Vagina (tissue), 2 donors: ENCODE measurements around the gene TMEM266. TPM values are rescaled to one million over a fixed set of nuclear protein-coding genes. Genes with fewer than 3 reads are reported as not detected.

Source experiments
- DNase-seq, 2 donors: peaks; one replicate each; pipeline ENCODE4 v3.0.0-alpha.2; 2017; ENCODE audit errors: extremely low spot score in 2 of 2
- H3K27ac ChIP-seq: fragments of 200-600 bp; sonication (generic); one replicate; pipeline ENCODE4 v1.5.1; 2019
- H3K27me3 ChIP-seq: fragments of 200-600 bp; sonication (generic); one replicate; pipeline ENCODE4 v1.5.1; 2019
- H3K36me3 ChIP-seq, 2 donors: fragments of 200-600 bp; sonication (generic); one replicate each; pipeline ENCODE4 v1.5.1; 2017 to 2019
- H3K4me1 ChIP-seq: fragments of 200-600 bp; sonication (generic); one replicate; pipeline ENCODE4 v1.5.1; 2019
- H3K4me3 ChIP-seq, 2 donors: fragments of 200-600 bp; sonication (generic); 1 replicate in 1 of 2; 2 replicates in 1 of 2; pipeline ENCODE4 v1.5.1; 2016 to 2019
- H3K9me3 ChIP-seq: fragments of 200-600 bp; sonication (generic); one replicate; pipeline ENCODE4 v1.5.1; 2019
- POLR2A ChIP-seq, 2 donors: fragments of 450-650 bp; IDR thresholded peaks; one replicate each; pipeline ENCODE4 v1.6.1; 2017; ENCODE audit warnings: antibody characterized with exemption in 2 of 2, mild to moderate bottlenecking in 2 of 2, moderate library complexity in 2 of 2
- POLR2AphosphoS5 ChIP-seq, 2 donors: sonication (generic); formaldehyde crosslinking; IDR thresholded peaks; one replicate each; pipeline ENCODE4 v1.9.0; 2017; ENCODE audit warnings: antibody characterized with exemption in 2 of 2, mild to moderate bottlenecking in 2 of 2, low read depth in 1 of 2; ENCODE audit not compliant: insufficient read depth in 1 of 2
- intact Hi-C: fragments of 100-400 bp; cut with DNase I; formaldehyde crosslinking; loops from one replicate; pipeline ENCODE4 v1.15.1; 2023
- total RNA-seq: library from RNA; depleted of rRNA; stranded (reverse); fragments of >200 nt; gene quantifications from one replicate; pipeline ENCODE4 v1.2.3, GENCODE V29; 2016
- TF ChIP-seq, protein P1 (sequence below), 3 experiments: fragments of 450-650 bp in 2 of 3; fragments of 200-600 bp in 1 of 3; sonication (generic) in 1 of 3; IDR thresholded peaks; one replicate each; pipeline ENCODE4 v1.5.1; 2017 to 2019; ENCODE audit warnings: antibody characterized with exemption in 3 of 3, mild to moderate bottlenecking in 2 of 3, moderate library complexity in 2 of 3

The TMEM266 gene
- total RNA-seq, 1 donor from 2014 or later = not detected

DNA sequence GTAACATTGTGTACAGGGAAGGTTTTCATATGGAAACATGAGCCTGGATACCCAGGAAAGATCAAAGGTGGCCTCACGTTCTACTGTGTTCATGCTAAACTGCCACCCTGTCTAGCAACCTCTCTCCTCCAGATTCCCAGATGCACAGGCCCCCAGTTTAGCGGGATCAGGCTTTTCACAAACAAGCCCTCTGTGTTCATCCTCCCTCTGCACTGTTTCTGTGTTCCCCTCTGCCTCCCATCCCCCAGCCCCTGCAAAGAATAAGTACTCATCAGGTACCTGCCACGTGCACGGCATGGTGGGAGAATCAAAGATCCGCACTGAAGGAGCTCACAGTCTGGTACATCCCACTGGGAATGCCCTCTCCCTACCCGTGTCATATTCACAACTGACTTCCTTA, 46.1 kb downstream of the TMEM266 start:
- Histone ChIP-seq H3K27me3 (no peaks in the 10 kb centered on the region), H3K27ac (no peak overlapping the region), H3K36me3 (no peaks in the 10 kb centered on the region), H3K4me3 (no peak overlapping the region), H3K4me1 (no peaks in the 10 kb centered on the region), H3K9me3 (no peaks in the 10 kb centered on the region)
- DNase-seq = no peak
- no peak for TF ChIP-seq POLR2AphosphoS5 (IDR thresholded peaks at IDR 0.05; ENCODE audit: insufficient read depth in 1 of 2, low read depth in 1 of 2)
- TF ChIP-seq, protein P1, sequence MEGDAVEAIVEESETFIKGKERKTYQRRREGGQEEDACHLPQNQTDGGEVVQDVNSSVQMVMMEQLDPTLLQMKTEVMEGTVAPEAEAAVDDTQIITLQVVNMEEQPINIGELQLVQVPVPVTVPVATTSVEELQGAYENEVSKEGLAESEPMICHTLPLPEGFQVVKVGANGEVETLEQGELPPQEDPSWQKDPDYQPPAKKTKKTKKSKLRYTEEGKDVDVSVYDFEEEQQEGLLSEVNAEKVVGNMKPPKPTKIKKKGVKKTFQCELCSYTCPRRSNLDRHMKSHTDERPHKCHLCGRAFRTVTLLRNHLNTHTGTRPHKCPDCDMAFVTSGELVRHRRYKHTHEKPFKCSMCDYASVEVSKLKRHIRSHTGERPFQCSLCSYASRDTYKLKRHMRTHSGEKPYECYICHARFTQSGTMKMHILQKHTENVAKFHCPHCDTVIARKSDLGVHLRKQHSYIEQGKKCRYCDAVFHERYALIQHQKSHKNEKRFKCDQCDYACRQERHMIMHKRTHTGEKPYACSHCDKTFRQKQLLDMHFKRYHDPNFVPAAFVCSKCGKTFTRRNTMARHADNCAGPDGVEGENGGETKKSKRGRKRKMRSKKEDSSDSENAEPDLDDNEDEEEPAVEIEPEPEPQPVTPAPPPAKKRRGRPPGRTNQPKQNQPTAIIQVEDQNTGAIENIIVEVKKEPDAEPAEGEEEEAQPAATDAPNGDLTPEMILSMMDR (IDR thresholded peaks at IDR 0.05) = no peak
- TF ChIP-seq POLR2A (IDR thresholded peaks at IDR 0.05) = no peak
- intact Hi-C loops = no loop called here

DNA sequence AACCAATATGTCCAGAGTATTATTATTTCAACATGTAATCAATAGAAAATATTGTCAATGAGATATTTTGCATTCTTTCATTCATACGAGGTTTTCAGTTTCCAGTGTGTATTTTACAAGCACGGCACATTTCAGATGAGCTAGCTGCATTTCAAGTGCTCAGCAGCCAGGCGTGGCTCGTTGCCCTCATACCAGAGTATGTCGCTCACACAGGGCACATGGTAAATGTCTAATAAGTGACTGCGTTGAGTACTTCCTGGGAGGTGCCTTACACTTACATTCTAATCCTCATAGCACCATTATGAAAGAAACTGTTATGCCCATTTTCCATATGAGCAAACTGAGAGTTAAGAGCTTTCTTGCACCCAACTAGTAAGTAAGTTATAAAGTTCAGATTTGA, 47.4 kb downstream of the TMEM266 start:
- DNase-seq = no peak
- intact Hi-C loops = no loop called here
- H3K4me1 ChIP-seq = no peaks in the 10 kb centered on the region
- no peaks in the 10 kb centered on the region for H3K9me3 ChIP-seq
- no peak overlapping the region for H3K4me3 ChIP-seq
- H3K27me3 ChIP-seq = no peaks in the 10 kb centered on the region
- H3K27ac ChIP-seq = no peak overlapping the region
- TF ChIP-seq POLR2AphosphoS5 (IDR thresholded peaks at IDR 0.05; ENCODE audit: insufficient read depth in 1 of 2, low read depth in 1 of 2) = no peak
- no peak for TF ChIP-seq POLR2A (IDR thresholded peaks at IDR 0.05)
- TF ChIP-seq, protein P1 (IDR thresholded peaks at IDR 0.05) = no peak
- H3K36me3 ChIP-seq = no peaks in the 10 kb centered on the region

DNA sequence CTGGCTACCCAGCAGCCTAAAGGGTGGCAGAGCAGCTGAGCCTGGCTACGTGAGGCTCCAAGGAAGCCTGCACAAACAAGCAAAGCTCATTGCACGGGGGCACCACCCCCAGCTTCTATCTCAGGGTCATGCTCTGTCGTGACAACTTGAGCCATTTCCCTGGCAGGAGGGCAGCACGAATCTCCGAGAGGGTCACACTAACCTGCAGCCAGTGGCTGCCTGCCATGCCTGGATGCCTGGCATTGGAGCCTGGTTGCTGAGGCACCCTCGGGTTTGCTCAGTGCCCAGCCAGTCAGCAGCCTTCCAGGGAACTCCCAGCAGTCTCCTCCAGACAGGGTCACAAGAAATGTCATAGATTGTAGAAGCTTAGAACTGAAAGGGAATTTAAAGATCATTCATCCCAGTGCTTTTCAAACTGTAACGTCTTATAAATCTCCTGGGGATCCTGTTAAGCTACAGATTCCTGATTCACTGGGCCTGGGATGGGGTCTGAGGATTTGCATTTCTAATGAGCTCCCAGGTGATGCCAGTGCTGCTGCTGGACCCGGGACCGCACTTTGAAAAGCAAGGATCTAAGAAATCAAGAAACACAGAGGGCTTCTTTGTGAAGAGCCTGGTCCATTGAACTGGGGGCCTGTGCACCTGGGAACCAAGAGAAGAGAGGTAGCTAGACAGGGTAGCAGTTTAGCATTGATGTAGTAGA, 48.4 kb downstream of the TMEM266 start:
- H3K27ac ChIP-seq = no peak overlapping the region
- no peaks in the 10 kb centered on the region for H3K36me3 ChIP-seq
- no peaks in the 10 kb centered on the region for H3K9me3 ChIP-seq
- intact Hi-C loops = no loop called here
- no peaks in the 10 kb centered on the region for H3K4me1 ChIP-seq
- no peaks in the 10 kb centered on the region for H3K27me3 ChIP-seq
- H3K4me3 ChIP-seq = no peak overlapping the region
- TF ChIP-seq POLR2AphosphoS5 (IDR thresholded peaks at IDR 0.05; ENCODE audit: insufficient read depth in 1 of 2, low read depth in 1 of 2) (no peak), POLR2A (IDR thresholded peaks at IDR 0.05) (no peak)
- TF ChIP-seq, protein P1 (IDR thresholded peaks at IDR 0.05) = no peak
- no peak for DNase-seq

DNA sequence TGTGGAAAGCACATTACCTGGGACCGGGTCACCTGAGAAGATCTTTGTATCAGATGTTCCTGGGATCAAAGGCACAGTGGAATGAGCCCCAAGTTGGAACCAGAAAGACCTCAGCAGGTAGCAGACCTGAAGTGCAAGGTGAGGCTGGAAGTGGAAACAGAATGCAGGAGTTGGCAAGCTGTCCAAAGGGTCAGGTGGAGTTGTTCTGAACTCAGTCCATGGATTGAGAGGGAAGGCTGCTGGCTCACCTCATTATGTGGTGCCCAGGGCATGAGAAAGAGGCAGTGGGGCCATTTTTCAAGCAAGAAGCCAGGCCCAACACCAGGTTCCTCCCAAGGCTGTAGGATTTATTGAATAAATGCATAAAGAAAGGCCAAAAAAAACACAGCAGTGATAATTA, 49.3 kb downstream of the TMEM266 start:
- DNase-seq = no peak
- Histone ChIP-seq H3K4me3 (no peak overlapping the region), H3K27ac (no peak overlapping the region), H3K9me3 (no peaks in the 10 kb centered on the region), H3K4me1 (no peaks in the 10 kb centered on the region), H3K27me3 (no peaks in the 10 kb centered on the region), H3K36me3 (no peaks in the 10 kb centered on the region)
- intact Hi-C loops = no loop called here
- TF ChIP-seq, protein P1 (IDR thresholded peaks at IDR 0.05) = no peak
- no peak for TF ChIP-seq POLR2AphosphoS5 (IDR thresholded peaks at IDR 0.05; ENCODE audit: insufficient read depth in 1 of 2, low read depth in 1 of 2)
- no peak for TF ChIP-seq POLR2A (IDR thresholded peaks at IDR 0.05)

DNA sequence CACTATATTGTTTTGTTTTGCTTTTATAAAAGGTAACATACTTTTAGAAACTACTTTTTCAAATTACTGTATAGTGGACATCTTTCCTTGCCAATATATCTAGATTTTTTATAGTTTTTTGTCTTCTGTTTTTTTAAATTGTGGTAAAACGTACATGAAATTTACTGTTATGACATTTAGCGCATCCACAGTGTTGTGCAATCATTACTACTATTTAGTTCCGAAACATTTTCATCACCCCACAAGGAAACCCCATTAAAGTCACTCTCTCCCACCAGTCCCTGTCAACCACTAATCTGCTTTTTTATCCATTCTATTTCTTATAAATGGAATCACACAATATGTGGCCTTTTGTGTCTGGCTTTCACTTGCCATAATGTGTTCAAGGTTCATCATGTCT, 54.8 kb downstream of the TMEM266 start:
- no peaks in the 10 kb centered on the region for H3K9me3 ChIP-seq
- intact Hi-C loops = no loop called here
- H3K27ac ChIP-seq = no peak overlapping the region
- DNase-seq = no peak
- TF ChIP-seq POLR2A (IDR thresholded peaks at IDR 0.05) (no peak), POLR2AphosphoS5 (IDR thresholded peaks at IDR 0.05; ENCODE audit: insufficient read depth in 1 of 2, low read depth in 1 of 2) (no peak)
- TF ChIP-seq, protein P1 (IDR thresholded peaks at IDR 0.05) = no peak
- H3K36me3 ChIP-seq = no peaks in the 10 kb centered on the region
- no peaks in the 10 kb centered on the region for H3K4me1 ChIP-seq
- no peak overlapping the region for H3K4me3 ChIP-seq
- no peaks in the 10 kb centered on the region for H3K27me3 ChIP-seq
